HG02943 (cell line): ENCODE measurements around the gene TNKS2.
"Not testable (repeated sequence)": the region's sequence is repeated elsewhere in the genome, so short reads cannot be mapped to it uniquely, and the experiment has no call there.

ENCODE experiments used
- ATAC-seq: cut with Tn5 transposase; IDR thresholded peaks from one replicate; pipeline ENCODE4 v1.9.1; 2021; ENCODE audit warnings: mild to moderate bottlenecking, low read depth, moderate library complexity; ENCODE audit not compliant: unreplicated experiment

Gene TNKS2

GRCh38 chr10:91864099-91864498 is 65.9 kb downstream of the TNKS2 start:
- no peak for ATAC-seq

- no peak for ATAC-seq
Observed at GRCh38 chr10:91864744-91865143, 66.5 kb downstream of the TNKS2 start.

- ATAC-seq = no peak
Observed at GRCh38 chr10:91865562-91866081, 67.4 kb downstream of the TNKS2 start.

- no peak for ATAC-seq
Observed at GRCh38 chr10:91875156-91875555, 76.9 kb downstream of the TNKS2 start.

- no peak for ATAC-seq
Observed at GRCh38 chr10:91875779-91876178, 77.6 kb downstream of the TNKS2 start.

GRCh38 chr10:91879515-91880170 is 81.4 kb downstream of the TNKS2 start:
- no peak for ATAC-seq

- no peak for ATAC-seq
Observed at GRCh38 chr10:91880310-91880709, 82.1 kb downstream of the TNKS2 start.

GRCh38 chr10:91883549-91884444 is 85.6 kb downstream of the TNKS2 start:
- ATAC-seq = no peak

GRCh38 chr10:91884536-91884935 is 86.3 kb downstream of the TNKS2 start:
- ATAC-seq = no peak

GRCh38 chr10:91885362-91886079 is 87.3 kb downstream of the TNKS2 start:
- no peak for ATAC-seq

GRCh38 chr10:91886954-91887271 is 88.7 kb downstream of the TNKS2 start:
- ATAC-seq = no peak

GRCh38 chr10:91887272-91888076 is 89.2 kb downstream of the TNKS2 start:
- ATAC-seq = no peak

GRCh38 chr10:91891125-91892001 is 93.1 kb downstream of the TNKS2 start:
- no peak for ATAC-seq

- ATAC-seq = no peak
Observed at GRCh38 chr10:91893051-91893450, 94.8 kb downstream of the TNKS2 start.

- not testable (repeated sequence) for ATAC-seq
Observed at GRCh38 chr10:91894261-91894685, 96.0 kb downstream of the TNKS2 start.

GRCh38 chr10:91896212-91896756 is 98.1 kb downstream of the TNKS2 start:
- ATAC-seq = no peak

- no peak for ATAC-seq
Observed at GRCh38 chr10:91897421-91897820, 99.2 kb downstream of the TNKS2 start.

- ATAC-seq = no peak
Observed at GRCh38 chr10:91901784-91902677, 103.8 kb downstream of the TNKS2 start.
